ENCODE results near the gene EDIL3. TPM values are rescaled to one million over a fixed set of nuclear protein-coding genes. Genes with fewer than 3 reads are reported as not detected.

The EDIL3 gene
- total RNA-seq, 1 experiment from 2014 or later: 0.32 TPM

DNA sequence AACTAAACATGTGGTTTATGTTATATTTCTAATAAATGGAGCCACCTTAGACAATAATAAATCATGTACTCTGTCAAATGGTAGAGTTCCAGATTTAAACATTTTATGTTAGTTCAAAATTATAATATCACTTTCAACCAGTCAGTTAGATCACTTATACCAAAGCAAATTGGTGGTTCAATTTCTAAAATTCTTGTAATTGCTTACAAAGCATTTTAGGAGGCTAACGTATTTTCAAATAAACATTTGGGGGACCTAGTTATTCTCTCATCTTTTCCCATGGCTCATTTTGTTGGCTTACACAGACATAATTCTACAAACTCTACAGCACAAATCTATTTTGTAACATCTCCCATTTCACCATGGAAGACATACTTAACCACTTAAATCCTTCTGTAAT lies 39.9 kb downstream of the EDIL3 start:
- Histone ChIP-seq H2AFZ (ENCODE audit: low read depth, low read length, poor library complexity, severe bottlenecking) (no peak overlapping the region), H3K36me3 (ENCODE audit: control insufficient read depth in 1 of 2, insufficient read depth in 2 of 2, low read length in 2 of 2) (no peaks in the 10 kb centered on the region), H3K27ac (ENCODE audit: low read depth, low read length) (no peak overlapping the region), H3K4me1 (ENCODE audit: control insufficient read depth in 1 of 2, insufficient read depth in 2 of 2, low read length in 2 of 2) (no peaks in the 10 kb centered on the region), H3K4me2 (ENCODE audit: low read length) (no peak overlapping the region), H3K9me3 (ENCODE audit: control insufficient read depth in 1 of 2, insufficient read depth in 1 of 2, low read depth in 1 of 2, low read length in 2 of 2) (no peaks in the 10 kb centered on the region), H3K9me2 (ENCODE audit: insufficient read depth) (no peaks in the 10 kb centered on the region), H3K9ac (ENCODE audit: low read length) (no peak overlapping the region), H4K20me1 (ENCODE audit: insufficient read depth) (no peaks in the 10 kb centered on the region), H3K27me3 (ENCODE audit: insufficient read depth, low read length) (no peaks in the 10 kb centered on the region), H3K4me3 (replicated peaks in 1 of 2; ENCODE audit: low read depth in 1 of 2, low read length in 2 of 2) (no peak overlapping the region), H3K79me2 (ENCODE audit: insufficient read depth, low read length) (no peaks in the 10 kb centered on the region)
- intact Hi-C loops (cut with micrococcal nuclease): no loop called here
- TF ChIP-seq EZH2phosphoT487 (IDR thresholded peaks at IDR 0.05; ENCODE audit: borderline replicate concordance) (no peak), ELF1 (IDR thresholded peaks at IDR 0.05; ENCODE audit: borderline replicate concordance, low read depth) (no peak)
- ATAC-seq: no peak
- BruUV-seq (replicated peaks): no TSS peak
- ChIA-PET CTCF (no interaction called here), RAD21 (ENCODE audit: low non-redundant PET in 1 of 2, low total read pairs in 2 of 2, uncharacterized antibody in 2 of 2, unreplicated experiment in 2 of 2) (no interaction called here), POLR2A (no interaction called here)
- DNase-seq (ENCODE audit: low read depth, low spot score): no peak

DNA sequence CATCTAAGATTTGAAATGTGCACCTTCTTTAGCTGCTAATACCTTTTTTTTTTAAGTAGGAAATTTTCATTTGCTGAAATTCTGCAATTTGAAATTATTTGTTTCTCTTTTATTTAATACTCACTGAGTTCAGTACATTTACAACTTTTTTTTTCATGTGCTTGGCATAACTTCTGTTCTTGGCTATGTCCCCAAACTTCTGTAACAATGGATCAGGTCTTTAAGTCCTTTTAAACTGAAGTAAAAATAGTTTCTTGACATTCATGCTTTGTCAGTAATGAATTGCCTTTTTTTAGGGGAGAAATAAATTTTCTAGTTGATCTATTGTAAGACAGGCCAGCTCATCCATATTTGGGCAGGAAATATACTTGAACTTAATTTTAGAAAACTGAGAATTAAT lies 41.5 kb downstream of the EDIL3 start:
- H3K9me2 ChIP-seq (ENCODE audit: insufficient read depth): no peaks in the 10 kb centered on the region
- no TSS peak for BruUV-seq (replicated peaks)
- RAD21 ChIA-PET (ENCODE audit: low non-redundant PET in 1 of 2, low total read pairs in 2 of 2, uncharacterized antibody in 2 of 2, unreplicated experiment in 2 of 2): no interaction called here
- no peak overlapping the region for H2AFZ ChIP-seq (ENCODE audit: low read depth, low read length, poor library complexity, severe bottlenecking)
- H3K4me2 ChIP-seq (ENCODE audit: low read length): no peak overlapping the region
- H3K27ac ChIP-seq (ENCODE audit: low read depth, low read length): no peak overlapping the region
- H3K4me1 ChIP-seq (ENCODE audit: control insufficient read depth in 1 of 2, insufficient read depth in 2 of 2, low read length in 2 of 2): no peaks in the 10 kb centered on the region
- no peaks in the 10 kb centered on the region for H3K36me3 ChIP-seq (ENCODE audit: control insufficient read depth in 1 of 2, insufficient read depth in 2 of 2, low read length in 2 of 2)
- no peaks in the 10 kb centered on the region for H3K9me3 ChIP-seq (ENCODE audit: control insufficient read depth in 1 of 2, insufficient read depth in 1 of 2, low read depth in 1 of 2, low read length in 2 of 2)
- POLR2A ChIA-PET: no interaction called here
- TF ChIP-seq ZNF274 (IDR thresholded peaks at IDR 0.05; ENCODE audit: low read depth, low read length) (no peak), CEBPB (IDR thresholded peaks at IDR 0.05; ENCODE audit: low read depth) (no peak), EZH2phosphoT487 (IDR thresholded peaks at IDR 0.05; ENCODE audit: borderline replicate concordance) (no peak), SIN3A (IDR thresholded peaks at IDR 0.05; ENCODE audit: low read depth) (no peak), POLR2AphosphoS5 (IDR thresholded peaks at IDR 0.05; ENCODE audit: low read depth, low read length) (no peak), EGR1 (IDR thresholded peaks at IDR 0.05; ENCODE audit: low read depth) (no peak), SRF (IDR thresholded peaks at IDR 0.05; ENCODE audit: low read depth) (no peak), CBX3 (IDR thresholded peaks at IDR 0.05; ENCODE audit: low read depth) (no peak), ZFX (IDR thresholded peaks at IDR 0.05) (no peak), YY1 (IDR thresholded peaks at IDR 0.05; ENCODE audit: extremely low read depth, insufficient replicate concordance, low read depth, low read length) (no peak), ELF1 (IDR thresholded peaks at IDR 0.05; ENCODE audit: borderline replicate concordance, low read depth) (no peak)
- TF ChIP-seq, protein P1, sequence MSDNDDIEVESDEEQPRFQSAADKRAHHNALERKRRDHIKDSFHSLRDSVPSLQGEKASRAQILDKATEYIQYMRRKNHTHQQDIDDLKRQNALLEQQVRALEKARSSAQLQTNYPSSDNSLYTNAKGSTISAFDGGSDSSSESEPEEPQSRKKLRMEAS (IDR thresholded peaks at IDR 0.05): no peak
- TF ChIP-seq, protein P2, sequence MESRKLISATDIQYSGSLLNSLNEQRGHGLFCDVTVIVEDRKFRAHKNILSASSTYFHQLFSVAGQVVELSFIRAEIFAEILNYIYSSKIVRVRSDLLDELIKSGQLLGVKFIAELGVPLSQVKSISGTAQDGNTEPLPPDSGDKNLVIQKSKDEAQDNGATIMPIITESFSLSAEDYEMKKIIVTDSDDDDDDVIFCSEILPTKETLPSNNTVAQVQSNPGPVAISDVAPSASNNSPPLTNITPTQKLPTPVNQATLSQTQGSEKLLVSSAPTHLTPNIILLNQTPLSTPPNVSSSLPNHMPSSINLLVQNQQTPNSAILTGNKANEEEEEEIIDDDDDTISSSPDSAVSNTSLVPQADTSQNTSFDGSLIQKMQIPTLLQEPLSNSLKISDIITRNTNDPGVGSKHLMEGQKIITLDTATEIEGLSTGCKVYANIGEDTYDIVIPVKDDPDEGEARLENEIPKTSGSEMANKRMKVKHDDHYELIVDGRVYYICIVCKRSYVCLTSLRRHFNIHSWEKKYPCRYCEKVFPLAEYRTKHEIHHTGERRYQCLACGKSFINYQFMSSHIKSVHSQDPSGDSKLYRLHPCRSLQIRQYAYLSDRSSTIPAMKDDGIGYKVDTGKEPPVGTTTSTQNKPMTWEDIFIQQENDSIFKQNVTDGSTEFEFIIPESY (IDR thresholded peaks at IDR 0.05; ENCODE audit: extremely low read depth, insufficient replicate concordance, low read length): no peak
- TF ChIP-seq, protein P3, sequence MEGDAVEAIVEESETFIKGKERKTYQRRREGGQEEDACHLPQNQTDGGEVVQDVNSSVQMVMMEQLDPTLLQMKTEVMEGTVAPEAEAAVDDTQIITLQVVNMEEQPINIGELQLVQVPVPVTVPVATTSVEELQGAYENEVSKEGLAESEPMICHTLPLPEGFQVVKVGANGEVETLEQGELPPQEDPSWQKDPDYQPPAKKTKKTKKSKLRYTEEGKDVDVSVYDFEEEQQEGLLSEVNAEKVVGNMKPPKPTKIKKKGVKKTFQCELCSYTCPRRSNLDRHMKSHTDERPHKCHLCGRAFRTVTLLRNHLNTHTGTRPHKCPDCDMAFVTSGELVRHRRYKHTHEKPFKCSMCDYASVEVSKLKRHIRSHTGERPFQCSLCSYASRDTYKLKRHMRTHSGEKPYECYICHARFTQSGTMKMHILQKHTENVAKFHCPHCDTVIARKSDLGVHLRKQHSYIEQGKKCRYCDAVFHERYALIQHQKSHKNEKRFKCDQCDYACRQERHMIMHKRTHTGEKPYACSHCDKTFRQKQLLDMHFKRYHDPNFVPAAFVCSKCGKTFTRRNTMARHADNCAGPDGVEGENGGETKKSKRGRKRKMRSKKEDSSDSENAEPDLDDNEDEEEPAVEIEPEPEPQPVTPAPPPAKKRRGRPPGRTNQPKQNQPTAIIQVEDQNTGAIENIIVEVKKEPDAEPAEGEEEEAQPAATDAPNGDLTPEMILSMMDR (IDR thresholded peaks at IDR 0.05 in 2 of 3, conservative IDR thresholded peaks at IDR 0.05 in 1 of 3; ENCODE audit: borderline replicate concordance in 1 of 3, insufficient read depth in 1 of 3, low read depth in 2 of 3, low read length in 2 of 3): no peak
- TF ChIP-seq, protein P4, sequence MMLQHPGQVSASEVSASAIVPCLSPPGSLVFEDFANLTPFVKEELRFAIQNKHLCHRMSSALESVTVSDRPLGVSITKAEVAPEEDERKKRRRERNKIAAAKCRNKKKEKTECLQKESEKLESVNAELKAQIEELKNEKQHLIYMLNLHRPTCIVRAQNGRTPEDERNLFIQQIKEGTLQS (IDR thresholded peaks at IDR 0.05): no peak
- intact Hi-C loops (cut with micrococcal nuclease): no loop called here
- ATAC-seq: no peak
- no peaks in the 10 kb centered on the region for H3K79me2 ChIP-seq (ENCODE audit: insufficient read depth, low read length)
- DNase-seq (ENCODE audit: low read depth, low spot score): no peak
- H3K9ac ChIP-seq (ENCODE audit: low read length): no peak overlapping the region
- CTCF ChIA-PET: no interaction called here
- no peaks in the 10 kb centered on the region for H4K20me1 ChIP-seq (ENCODE audit: insufficient read depth)
- H3K4me3 ChIP-seq (replicated peaks in 1 of 2; ENCODE audit: low read depth in 1 of 2, low read length in 2 of 2): no peak overlapping the region
- no peaks in the 10 kb centered on the region for H3K27me3 ChIP-seq (ENCODE audit: insufficient read depth, low read length)

All from HCT116 (cell line).